Measurements from ENCODE around the gene SLC4A4.

DNA sequence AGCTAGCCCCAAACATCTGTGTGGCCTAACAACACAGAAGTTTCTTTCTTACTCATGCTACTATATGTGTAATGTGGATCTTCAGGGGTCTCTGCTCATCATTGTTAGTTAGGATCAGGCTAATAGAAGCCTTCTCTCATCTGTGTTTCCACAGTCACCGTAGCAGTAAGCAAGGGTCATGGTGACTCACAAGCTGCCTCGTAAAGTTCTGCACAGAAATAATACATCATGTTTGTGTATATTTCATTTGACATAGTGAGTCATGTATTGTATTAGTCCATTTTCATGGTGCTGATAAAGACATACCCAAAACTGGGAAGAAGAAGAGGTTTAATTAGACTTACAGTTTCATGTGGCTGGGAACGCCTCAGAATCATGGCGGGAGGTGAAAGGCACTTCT is 38.7 kb downstream of the SLC4A4 start:
- no peak for TF ChIP-seq POLR2AphosphoS5 (IDR thresholded peaks at IDR 0.05)
- TF ChIP-seq POLR2A (IDR thresholded peaks at IDR 0.05): no peak
